OCI-LY1 (cell line): ENCODE measurements around the gene DNAAF8.

Experiments used
- CTCF ChIP-seq: fragments of 200-600 bp; sonication (generic), shearing (Covaris generic); IDR thresholded peaks from 2 replicates; pipeline ENCODE4 v1.5.1; 2017; ENCODE audit warnings: mild to moderate bottlenecking, antibody characterized with exemption, low read length, moderate library complexity, mixed read lengths
- EZH2 ChIP-seq: fragments of 200-600 bp; sonication (generic), shearing (Covaris generic); IDR thresholded peaks from 2 replicates; pipeline ENCODE4 v1.8.0; 2017; ENCODE audit warnings: borderline replicate concordance, mixed run types, mild to moderate bottlenecking, antibody characterized with exemption, low read length, moderate library complexity, mixed read lengths

- TF ChIP-seq CTCF: no peak
- TF ChIP-seq EZH2: no peak
These were observed 9.0 kb downstream of the DNAAF8 start for GRCh38 chr16:4743226-4743878.
